OCI-LY7 (cell line): ENCODE measurements around the gene MYBPC3.

ENCODE experiments used
- EZH2phosphoT487 ChIP-seq: fragments of 200-600 bp; sonication (generic); IDR thresholded peaks from 2 replicates; pipeline ENCODE4 v1.6.1; 2018; ENCODE audit warnings: low read depth, borderline replicate concordance, mild to moderate bottlenecking, mixed run types, antibody characterized with exemption, low read length, moderate library complexity, mixed read lengths
- TF ChIP-seq, protein P1 (sequence below): fragments of 200-600 bp; sonication (generic); conservative IDR thresholded peaks from 2 replicates; pipeline ENCODE4 v1.5.1; 2014; ENCODE audit warnings: mild to moderate bottlenecking, antibody characterized with exemption, low read length, moderate library complexity, mixed read lengths

DNA sequence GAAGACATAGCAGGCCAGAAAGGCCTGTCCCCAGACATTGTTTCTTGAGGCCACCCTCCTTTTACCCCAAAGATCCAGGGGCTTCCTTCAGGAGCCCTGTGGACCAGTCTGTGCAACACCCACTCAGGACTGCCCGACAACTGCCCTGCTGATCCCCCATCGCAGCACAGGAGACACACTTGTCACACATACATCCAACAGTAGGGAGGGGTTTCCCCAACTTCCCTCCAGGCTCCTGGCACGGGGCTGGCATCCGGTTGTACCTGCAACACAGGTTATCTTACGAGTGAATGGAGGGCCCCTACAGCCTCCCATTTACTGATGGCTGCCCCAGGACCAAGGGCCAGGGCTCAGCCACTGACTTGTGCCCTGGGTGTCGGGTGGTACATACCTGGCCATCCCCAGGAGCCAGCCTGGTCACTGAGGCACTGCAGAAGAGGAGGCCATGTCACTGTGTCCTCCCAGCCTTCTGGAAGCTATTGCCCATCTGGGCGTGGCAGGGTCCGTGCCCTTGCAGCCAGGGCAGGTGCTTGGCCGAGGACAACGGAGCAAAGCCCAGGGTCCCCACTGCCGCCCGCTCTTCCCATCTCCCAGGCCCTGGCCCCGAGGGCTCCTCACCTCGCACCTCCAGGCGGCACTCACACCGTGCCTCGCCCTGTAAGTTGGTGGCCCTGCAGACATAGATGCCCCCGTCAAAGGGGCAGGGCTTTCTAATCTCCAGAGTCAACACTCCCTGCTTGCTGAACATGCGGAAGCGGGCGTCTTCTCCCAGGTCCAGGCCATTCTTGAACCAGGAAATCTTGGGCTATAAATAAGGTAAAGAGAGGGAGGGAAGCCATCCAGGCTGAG is 20.8 kb downstream of the MYBPC3 start:
- TF ChIP-seq, protein P1, sequence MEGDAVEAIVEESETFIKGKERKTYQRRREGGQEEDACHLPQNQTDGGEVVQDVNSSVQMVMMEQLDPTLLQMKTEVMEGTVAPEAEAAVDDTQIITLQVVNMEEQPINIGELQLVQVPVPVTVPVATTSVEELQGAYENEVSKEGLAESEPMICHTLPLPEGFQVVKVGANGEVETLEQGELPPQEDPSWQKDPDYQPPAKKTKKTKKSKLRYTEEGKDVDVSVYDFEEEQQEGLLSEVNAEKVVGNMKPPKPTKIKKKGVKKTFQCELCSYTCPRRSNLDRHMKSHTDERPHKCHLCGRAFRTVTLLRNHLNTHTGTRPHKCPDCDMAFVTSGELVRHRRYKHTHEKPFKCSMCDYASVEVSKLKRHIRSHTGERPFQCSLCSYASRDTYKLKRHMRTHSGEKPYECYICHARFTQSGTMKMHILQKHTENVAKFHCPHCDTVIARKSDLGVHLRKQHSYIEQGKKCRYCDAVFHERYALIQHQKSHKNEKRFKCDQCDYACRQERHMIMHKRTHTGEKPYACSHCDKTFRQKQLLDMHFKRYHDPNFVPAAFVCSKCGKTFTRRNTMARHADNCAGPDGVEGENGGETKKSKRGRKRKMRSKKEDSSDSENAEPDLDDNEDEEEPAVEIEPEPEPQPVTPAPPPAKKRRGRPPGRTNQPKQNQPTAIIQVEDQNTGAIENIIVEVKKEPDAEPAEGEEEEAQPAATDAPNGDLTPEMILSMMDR: no peak
- TF ChIP-seq EZH2phosphoT487: no peak
